HG03025 (cell line): ENCODE data around the gene FAM219B.

ENCODE experiments used
- ATAC-seq: cut with Tn5 transposase; IDR thresholded peaks from one replicate; pipeline ENCODE4 v1.9.1; 2021; ENCODE audit warnings: mild to moderate bottlenecking, moderate library complexity; ENCODE audit not compliant: unreplicated experiment, low FRiP score

The FAM219B gene

GRCh38 chr15:74878273-74878672, 28.4 kb downstream of the FAM219B start:
- no peak for ATAC-seq

DNA sequence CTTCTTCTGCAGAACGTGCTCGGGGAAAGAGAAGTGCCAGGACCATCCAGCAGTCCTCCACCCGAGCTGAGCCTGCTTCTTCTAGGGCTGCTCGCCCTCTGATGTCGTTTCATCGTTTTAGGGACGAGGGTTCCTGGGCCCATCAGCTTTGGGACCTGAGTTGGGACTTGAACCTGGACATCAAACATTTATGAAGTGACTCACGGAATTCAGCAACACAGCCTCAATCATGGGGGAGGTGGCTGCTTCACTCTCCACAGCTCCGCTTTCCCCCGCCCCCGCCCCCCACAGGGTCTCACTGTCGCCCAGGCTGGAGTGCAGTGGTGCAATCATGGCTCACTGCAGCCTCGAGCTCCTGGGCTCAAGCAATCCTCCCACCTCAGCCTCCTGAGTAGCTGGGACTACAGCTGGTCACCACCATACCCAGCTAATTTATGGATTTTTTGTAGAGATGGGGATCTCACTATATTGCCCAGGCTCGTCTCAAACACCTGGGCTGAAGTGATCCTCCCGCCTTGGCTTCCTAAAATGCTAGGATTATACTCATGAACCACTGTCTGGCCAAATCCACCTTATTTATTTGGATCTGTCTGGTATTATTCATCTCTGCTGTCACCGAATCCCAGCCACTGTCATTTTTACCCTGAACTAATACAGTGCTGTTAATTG, 32.8 kb downstream of the FAM219B start:
- ATAC-seq: no peak

GRCh38 chr15:74873036-74873755, 33.5 kb downstream of the FAM219B start, which contains the start of gene SCAMP2:
Gene SCAMP2, minus strand, starts transcription at chr15:74873365. Its CDS starts 110 bp downstream, at chr15:74873255.
- peak; percentile 88 for ATAC-seq

DNA sequence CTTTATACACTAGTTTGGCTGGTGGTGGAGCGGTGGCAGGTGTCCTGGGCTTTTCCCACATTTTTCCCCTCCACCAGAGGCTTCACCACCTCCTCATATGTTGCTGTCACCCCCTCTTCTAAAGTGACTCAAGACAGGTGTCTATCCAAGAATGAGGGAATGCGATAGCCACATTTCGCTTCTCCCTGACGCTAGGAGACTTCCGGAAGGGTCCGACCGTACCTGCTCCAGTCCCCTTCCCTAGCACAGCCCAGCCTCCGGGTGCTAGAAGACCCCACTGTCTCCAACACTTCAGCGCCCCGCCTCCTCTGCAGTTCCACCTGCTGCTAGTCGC, 34.0 kb downstream of the FAM219B start:
- ATAC-seq: no peak

DNA sequence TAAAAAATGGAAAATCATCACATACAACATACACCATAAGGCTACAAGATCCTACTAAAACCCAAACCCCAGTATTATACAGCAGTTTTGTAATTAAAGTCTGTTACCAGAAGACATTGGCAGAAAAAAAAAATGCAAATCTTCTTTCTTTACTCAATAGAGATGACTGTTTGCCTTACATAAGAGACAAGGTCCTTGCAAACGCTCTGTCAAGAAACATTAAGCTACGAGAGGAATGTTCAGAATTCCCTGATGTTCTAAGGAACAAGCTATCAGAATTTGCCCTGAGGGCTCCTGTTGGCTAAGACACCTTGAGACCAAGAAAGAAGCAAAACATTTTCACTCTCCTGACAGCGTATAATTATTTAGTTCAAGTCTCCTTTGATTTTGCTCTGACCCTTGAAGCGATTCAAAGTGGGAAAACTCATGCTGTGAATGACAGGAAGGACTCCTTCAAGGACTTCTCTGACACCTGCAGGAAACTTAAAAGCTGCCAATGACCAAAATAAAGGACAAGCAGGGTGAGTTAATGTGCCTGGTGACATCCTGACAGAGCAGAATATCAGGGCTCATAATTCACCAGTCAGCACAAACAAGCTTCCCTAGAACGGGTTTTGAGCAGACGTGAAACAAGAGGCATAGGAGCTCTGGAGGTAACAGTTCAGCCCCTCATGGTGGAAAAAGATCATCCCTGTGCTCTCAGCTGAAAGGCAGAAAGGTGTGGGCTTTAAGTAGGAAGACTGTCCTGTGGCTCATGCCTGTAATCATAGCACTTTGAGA, 36.0 kb downstream of the FAM219B start:
- no peak for ATAC-seq

DNA sequence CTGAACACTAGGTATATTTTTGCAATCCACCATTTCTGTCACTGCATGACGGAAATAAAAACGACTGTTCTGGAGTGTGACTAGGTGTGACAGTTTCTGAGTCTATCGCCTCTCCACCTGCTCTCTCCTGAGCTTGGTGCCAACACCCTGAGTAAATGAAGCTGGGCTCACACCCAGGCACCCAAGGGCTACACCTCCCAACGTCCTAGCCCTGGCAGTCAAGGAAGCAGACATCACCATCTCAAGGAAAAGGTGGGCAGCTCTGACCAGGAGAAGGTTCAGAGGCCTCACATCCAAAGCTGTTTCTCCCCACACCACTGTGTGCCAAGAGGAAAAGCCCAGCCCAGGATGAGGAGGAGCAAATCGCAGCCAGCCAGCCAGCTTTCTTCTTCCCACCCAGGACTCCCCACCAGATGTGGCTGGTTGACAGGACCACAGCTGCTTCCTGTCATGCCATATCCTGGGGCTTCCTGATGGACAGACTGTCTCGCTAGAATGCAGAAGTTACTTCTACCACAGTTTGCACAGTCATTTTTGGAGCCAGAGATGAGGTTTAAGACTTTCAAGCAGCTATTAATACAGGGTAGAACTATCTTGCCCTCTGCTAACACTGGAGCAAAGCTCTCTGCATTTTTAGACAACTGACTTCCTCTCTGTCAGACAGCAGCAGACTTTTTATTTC, 36.8 kb downstream of the FAM219B start:
- no peak for ATAC-seq

- no peak for ATAC-seq
These were observed 37.3 kb downstream of the FAM219B start for GRCh38 chr15:74869372-74869725.

GRCh38 chr15:74868059-74868458, 38.6 kb downstream of the FAM219B start:
- no peak for ATAC-seq

DNA sequence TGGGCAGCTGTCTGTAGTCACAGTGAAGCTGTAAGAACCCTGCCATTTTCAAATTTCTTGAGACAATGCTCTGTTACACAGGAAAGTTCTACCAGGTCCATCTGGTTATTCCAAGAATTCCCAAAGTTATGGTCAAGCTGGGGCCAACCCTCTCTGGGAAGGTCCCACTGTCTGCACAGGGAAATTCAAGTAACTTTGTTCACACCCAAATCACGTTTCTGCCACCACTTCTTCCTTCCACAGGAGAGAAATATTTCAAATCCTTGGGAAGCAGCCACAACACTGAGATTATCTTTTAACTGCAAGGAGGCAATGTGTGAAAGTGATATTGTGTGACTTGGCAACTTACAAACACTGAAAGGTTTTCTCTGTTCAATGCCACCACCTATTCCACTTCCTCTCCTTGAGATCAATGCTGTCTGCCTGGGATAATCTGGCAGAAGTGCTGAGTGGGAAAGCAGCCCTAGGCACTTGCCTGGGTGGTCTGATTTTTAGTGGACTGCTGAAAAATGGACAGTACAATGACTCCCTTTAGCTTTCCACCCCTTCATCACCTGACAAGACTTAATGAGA, 39.1 kb downstream of the FAM219B start:
- no peak for ATAC-seq

DNA sequence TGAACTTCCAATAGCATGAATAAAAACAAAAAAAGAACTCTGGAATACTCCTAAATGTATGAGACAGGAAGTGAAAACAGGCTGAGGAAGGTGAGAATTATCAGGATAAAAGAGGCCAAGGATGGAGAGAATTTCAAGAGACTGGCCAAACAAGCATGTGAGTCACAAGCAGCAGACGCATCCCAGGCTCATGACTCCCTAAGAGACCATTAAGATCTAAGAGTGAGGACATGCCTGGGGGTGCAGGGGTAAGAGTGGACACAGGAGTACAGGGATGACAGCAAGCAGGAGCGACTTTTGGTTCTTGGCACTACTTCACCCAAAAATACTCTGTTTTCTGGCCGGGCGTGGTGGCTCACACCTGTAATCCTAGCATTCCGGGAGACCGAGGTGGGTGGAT, 40.6 kb downstream of the FAM219B start:
- no peak for ATAC-seq

- no peak for ATAC-seq
These were observed 41.3 kb downstream of the FAM219B start for GRCh38 chr15:74865316-74865715.

DNA sequence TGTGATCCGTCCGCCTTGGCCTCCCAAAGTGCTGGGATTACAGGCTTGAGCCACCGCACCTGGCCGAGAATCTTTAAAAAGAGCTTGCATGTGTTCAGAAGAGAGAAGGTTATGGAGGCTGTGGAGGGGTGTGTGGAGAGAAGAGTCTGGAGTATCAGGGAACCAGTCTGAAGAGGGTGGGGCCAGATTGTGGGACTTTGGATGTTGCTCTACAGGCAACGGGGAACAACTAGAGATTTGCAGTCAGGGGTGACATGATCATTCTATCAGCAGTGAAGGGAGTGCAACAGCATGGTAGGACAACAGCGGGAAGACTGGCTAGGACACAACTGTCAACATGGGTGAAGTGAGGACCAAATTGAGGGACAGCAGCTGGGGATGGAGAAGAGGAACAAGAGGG, 42.4 kb downstream of the FAM219B start:
- ATAC-seq: no peak

DNA sequence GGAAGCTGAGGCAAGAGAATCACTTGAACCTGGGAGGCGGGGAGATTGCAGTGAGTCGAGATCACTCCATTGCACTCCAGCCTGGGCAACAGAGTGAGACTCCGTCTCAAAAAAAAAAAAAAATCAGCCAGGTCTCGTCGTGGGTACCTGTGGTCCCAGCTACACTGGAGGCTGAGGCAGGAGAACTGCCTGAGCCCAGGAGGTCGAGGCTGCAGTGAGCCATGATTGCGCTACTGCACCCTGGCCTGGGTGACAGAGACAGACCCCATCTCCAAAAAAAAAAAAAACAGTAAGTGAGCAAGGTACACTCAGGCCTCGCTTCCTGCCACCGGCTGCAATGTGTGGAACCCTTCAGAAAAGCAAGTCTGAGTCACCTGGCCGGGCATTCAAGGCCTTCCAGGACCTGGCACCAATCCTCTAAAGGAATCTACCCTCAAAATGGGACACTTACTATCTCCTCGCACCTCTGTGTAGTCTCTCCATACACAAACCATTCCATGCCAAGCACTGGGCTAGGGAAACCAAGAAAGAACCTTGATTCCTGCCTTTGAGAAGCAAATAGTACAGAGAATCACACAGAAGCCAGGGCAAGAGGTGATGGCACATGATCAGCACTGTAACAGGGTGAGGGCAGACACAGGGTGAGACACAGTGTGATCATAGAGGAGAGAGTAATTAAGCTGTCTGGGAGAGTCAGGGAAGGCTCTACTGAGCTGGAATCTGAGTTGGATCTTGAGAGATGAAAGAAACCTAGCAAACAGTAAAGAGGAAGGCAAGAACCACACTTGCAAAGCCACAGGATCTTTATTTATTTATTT, 43.2 kb downstream of the FAM219B start:
- no peak for ATAC-seq

GRCh38 chr15:74858369-74858740, 48.3 kb downstream of the FAM219B start:
- no peak for ATAC-seq

DNA sequence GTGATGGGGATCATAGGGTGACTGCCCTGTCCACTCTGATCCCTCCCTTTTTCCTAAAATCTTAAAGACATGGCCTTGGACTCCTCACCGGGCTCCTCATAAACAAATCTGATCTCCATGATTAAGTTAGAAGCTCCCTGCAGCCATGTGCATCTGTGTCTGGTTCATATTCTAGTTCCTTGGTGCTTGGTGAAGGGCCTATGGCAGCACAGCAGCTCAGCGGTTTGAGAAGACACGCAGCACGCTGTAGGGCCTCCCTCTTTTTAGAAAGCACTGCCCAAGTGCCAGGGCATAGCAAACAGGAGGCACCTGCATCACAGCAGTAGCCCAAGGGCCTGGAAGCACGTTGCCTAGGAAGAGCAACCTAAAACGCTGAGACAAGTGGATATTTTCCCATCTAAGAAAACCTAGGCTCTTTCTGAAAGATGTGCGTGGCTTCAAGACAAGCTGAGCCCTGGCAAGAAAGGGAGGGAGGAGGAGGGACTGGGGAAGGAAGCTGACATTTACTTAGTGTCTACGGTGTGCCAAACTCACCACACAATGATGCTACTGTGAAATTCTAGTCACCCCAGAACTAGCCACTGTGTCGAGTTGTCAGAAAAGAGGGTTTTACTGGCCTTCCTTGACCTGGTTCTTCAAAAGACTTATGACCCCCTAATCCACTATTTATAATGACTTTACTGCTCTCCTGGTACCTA, 48.8 kb downstream of the FAM219B start:
- ATAC-seq: no peak

- ATAC-seq: peak; percentile 49
These were observed 49.5 kb downstream of the FAM219B start for GRCh38 chr15:74857082-74857655.

GRCh38 chr15:74856537-74856936, 50.1 kb downstream of the FAM219B start:
- no peak for ATAC-seq

- no peak for ATAC-seq
These were observed 50.8 kb downstream of the FAM219B start for GRCh38 chr15:74855857-74856256.

GRCh38 chr15:74854453-74855022, 52.1 kb downstream of the FAM219B start:
- ATAC-seq: no peak
